Adrenal gland (tissue), 12 donors: Measurements from ENCODE around the gene PHACTR2. TPM values are rescaled to one million over a fixed set of nuclear protein-coding genes. Genes with fewer than 3 reads are reported as not detected.
"Not testable (repeated sequence)": the region's sequence is repeated elsewhere in the genome, so short reads cannot be mapped to it uniquely, and the experiment has no call there.

Experiments
- DNase-seq, 7 donors: peaks; one replicate each; pipeline ENCODE4 v3.0.0-alpha.2; 2019 to 2020
- H3K27ac ChIP-seq, 5 donors: fragments of 200-600 bp; sonication (generic) in 4 of 5; 1 replicate in 3 of 5; 2 replicates in 2 of 5; pipeline versions ENCODE4 v1.5.1 to v1.8.0; 2016 to 2020; ENCODE audit warnings: mild to moderate bottlenecking in 1 of 5
- H3K27me3 ChIP-seq: fragments of 200-600 bp; 2 replicates; pipeline ENCODE4 v1.8.0; 2021
- H3K36me3 ChIP-seq, 2 donors: fragments of 200-600 bp; replicated peaks in 1 of 2; 1 replicate in 1 of 2; 2 replicates in 1 of 2; pipeline versions ENCODE4 v1.5.1 to v1.8.0; 2018 to 2022
- H3K4me1 ChIP-seq, 2 donors: fragments of 200-600 bp; replicated peaks in 1 of 2; 1 replicate in 1 of 2; 2 replicates in 1 of 2; pipeline versions ENCODE4 v1.5.1 to v1.8.0; 2018 to 2021
- H3K4me3 ChIP-seq, 4 donors: fragments of 200-600 bp; sonication (generic) in 3 of 4; one replicate each; pipeline ENCODE4 v1.5.1; 2016 to 2018
- H3K9me3 ChIP-seq, 3 donors: fragments of 200-600 bp; sonication (generic) in 1 of 3; replicated peaks in 1 of 3; 1 replicate in 2 of 3; 2 replicates in 1 of 3; pipeline versions ENCODE4 v1.5.1 to v1.8.0; 2016 to 2021
- CTCF ChIP-seq, 6 experiments: fragments of 450-650 bp in 4 of 6; fragments of 200-600 bp in 2 of 6; sonication (generic) in 1 of 6; IDR thresholded peaks; 1 replicate in 5 of 6; 2 replicates in 1 of 6; pipeline versions ENCODE4 v1.5.1 to v1.8.0; 2016 to 2021; ENCODE audit warnings: antibody characterized with exemption in 6 of 6, mild to moderate bottlenecking in 2 of 6, moderate library complexity in 1 of 6
- POLR2A ChIP-seq, 2 donors: fragments of 450-650 bp; IDR thresholded peaks; one replicate each; pipeline ENCODE4 v1.6.1; 2017; ENCODE audit warnings: antibody characterized with exemption in 2 of 2, mild to moderate bottlenecking in 2 of 2, moderate library complexity in 1 of 2
- WGBS, 4 donors: extraction: QIAGEN DNeasy Blood & Tissue Kit in 2 of 4; methylation state at CpG; one replicate each; pipeline versions ENCODE4 v1.1.5 to v1.1.7; 2013 to 2017; 5-methylcytosine and 5-hydroxymethylcytosine counted together
- intact Hi-C, 2 donors: fragments of 100-400 bp; cut with DNase I; formaldehyde crosslinking; loops; one replicate each; pipeline versions ENCODE4 v1.14.1 to v1.15.0; 2022 to 2023
- polyA plus RNA-seq, 3 donors: library from polyadenylated mRNA; stranded (reverse); fragments of 200-250 nt in 2 of 3; fragments of 350-450 nt in 1 of 3; fragmentation: Illumina TruSeq in 1 of 3; extraction: RNeasy Lipid Tissue Mini Kit (QIAGEN cat#74804) in 1 of 3; gene quantifications; one replicate each; pipeline ENCODE4 v1.2.3, GENCODE V29; 2013 to 2014
- total RNA-seq, 9 donors: library from RNA; depleted of rRNA in 4 of 9; stranded (reverse); fragments of >200 nt in 4 of 9; fragments of 120-200 nt in 1 of 9; fragmentation: NEBNext Ultra II Directional in 1 of 9; extraction: Animal tissue kit (Norgen Biotek cat#: 25700) in 1 of 9; gene quantifications; one replicate each; pipeline versions ENCODE4 v1.1.0 to v1.2.4, GENCODE V29; 2013 to 2023
- donor health status: healthy with polysubstance abuse.
- donor health status: Bipolar disorder and iron deficiency.
- donor health status: DM: yes; HTN: yes; CAD: no.
- donor health status: DM: no; HTN: no; CAD: no.
- donor health status: DM: no; HTN: no; CAD: no.
- donor health status: DM: yes; HTN: yes; CAD: no.

Gene PHACTR2
- total and polyA plus RNA-seq, 12 donors: 12.1 to 315 (median 227) TPM

GRCh38 chr6:143792402-143793279 is 114.9 kb downstream of the PHACTR2 start:
- H3K36me3 ChIP-seq: peaks cover 0 to 23% of the 10 kb centered on the region in 2 donors
- TF ChIP-seq POLR2A (IDR thresholded peaks at IDR 0.05) (no peak), CTCF (IDR thresholded peaks at IDR 0.05) (no peak)
- no peak overlapping the region for H3K4me3 ChIP-seq
- H3K9me3 ChIP-seq: peaks cover 0 to 9% (median 0%) of the 10 kb centered on the region in 3 donors
- WGBS, 4 donors: 67 to 89% (median 76%) methylated on average over 3 of the region's 3 CpGs
- H3K27ac ChIP-seq: no peak overlapping the region
- intact Hi-C loops: no loop called here
- no peak for DNase-seq
- no peaks in the 10 kb centered on the region for H3K4me1 ChIP-seq
- no peaks in the 10 kb centered on the region for H3K27me3 ChIP-seq

- Histone ChIP-seq H3K4me1 (no peaks in the 10 kb centered on the region), H3K27ac (no peak overlapping the region), H3K9me3 (peaks cover 0 to 9% (median 0%) of the 10 kb centered on the region in 3 donors), H3K36me3 (peaks cover 0 to 23% of the 10 kb centered on the region in 2 donors), H3K27me3 (no peaks in the 10 kb centered on the region), H3K4me3 (no peak overlapping the region)
- no peak for DNase-seq
- intact Hi-C loops: no loop called here
- TF ChIP-seq POLR2A (IDR thresholded peaks at IDR 0.05) (no peak), CTCF (IDR thresholded peaks at IDR 0.05) (no peak)
Observed at GRCh38 chr6:143793280-143793619, 115.5 kb downstream of the PHACTR2 start.

GRCh38 chr6:143796551-143796950 is 118.8 kb downstream of the PHACTR2 start:
- H3K27ac ChIP-seq, H3K27me3 ChIP-seq, DNase-seq, H3K9me3 ChIP-seq, H3K36me3 ChIP-seq, intact Hi-C loops, H3K4me1 ChIP-seq, H3K4me3 ChIP-seq: not testable (repeated sequence)
- WGBS, 4 donors: 90 to 100% (median 91%) methylated on average over 1 to 2 of the region's 2 CpGs

GRCh38 chr6:143798487-143798886 is 120.7 kb downstream of the PHACTR2 start:
- intact Hi-C loops, H3K4me3 ChIP-seq, H3K4me1 ChIP-seq, H3K9me3 ChIP-seq, H3K27me3 ChIP-seq, H3K36me3 ChIP-seq, DNase-seq, H3K27ac ChIP-seq: not testable (repeated sequence)
- WGBS, 4 donors: 84 to 87% (median 86%) methylated on average over 3 of the region's 3 CpGs

GRCh38 chr6:143802833-143803565 is 125.2 kb downstream of the PHACTR2 start:
- Histone ChIP-seq H3K36me3 (peaks cover 0 to 7% of the 10 kb centered on the region in 2 donors), H3K27me3 (no peaks in the 10 kb centered on the region), H3K4me3 (no peak overlapping the region), H3K9me3 (no peaks in the 10 kb centered on the region), H3K4me1 (peaks cover 4 to 17% of the 10 kb centered on the region in 2 donors), H3K27ac (no peak overlapping the region)
- no peak for TF ChIP-seq CTCF (IDR thresholded peaks at IDR 0.05)
- no peak for TF ChIP-seq POLR2A (IDR thresholded peaks at IDR 0.05)
- no peak for DNase-seq
- intact Hi-C loops: no loop called here
- WGBS, 4 donors: 97 to 98% (median 98%) methylated on average over 8 of the region's 8 CpGs
